Liver (tissue), 9 donors: ENCODE measurements around the gene PKP1. TPM values are rescaled to one million over a fixed set of nuclear protein-coding genes. Genes with fewer than 3 reads are reported as not detected.

Experiments used
- DNase-seq: peaks from one replicate; pipeline ENCODE4 v3.0.0-alpha.2; 2017; ENCODE audit warnings: low spot score
- H3K27ac ChIP-seq, 2 donors: one replicate each; pipeline ENCODE4 v1.7.0; 2013; ENCODE audit warnings: inconsistent platforms in 2 of 2, low read length in 2 of 2, control low read depth in 1 of 2, low read depth in 1 of 2, mild to moderate bottlenecking in 1 of 2
- H3K27me3 ChIP-seq, 4 donors: one replicate each; pipeline versions ENCODE4 v1.6.1 to v1.7.0; 2013; ENCODE audit warnings: low read length in 3 of 4, inconsistent platforms in 1 of 4, mild to moderate bottlenecking in 1 of 4, moderate library complexity in 1 of 4; ENCODE audit not compliant: control insufficient read depth in 4 of 4, insufficient read depth in 4 of 4
- H3K36me3 ChIP-seq, 4 donors: one replicate each; pipeline versions ENCODE4 v1.6.1 to v1.7.0; 2013; ENCODE audit warnings: low read length in 3 of 4, mild to moderate bottlenecking in 3 of 4, low read depth in 1 of 4, moderate library complexity in 1 of 4; ENCODE audit not compliant: control insufficient read depth in 4 of 4, insufficient read depth in 3 of 4
- H3K4me1 ChIP-seq, 4 donors: one replicate each; pipeline versions ENCODE4 v1.6.1 to v1.7.0; 2013; ENCODE audit warnings: low read length in 3 of 4, mild to moderate bottlenecking in 3 of 4, moderate library complexity in 1 of 4; ENCODE audit not compliant: control insufficient read depth in 4 of 4, insufficient read depth in 4 of 4
- H3K4me3 ChIP-seq, 3 donors: one replicate each; pipeline versions ENCODE4 v1.6.1 to v1.7.0; 2013; ENCODE audit warnings: low read length in 3 of 3, control low read depth in 1 of 3, low read depth in 1 of 3, mild to moderate bottlenecking in 1 of 3
- H3K9ac ChIP-seq, 2 donors: one replicate each; pipeline ENCODE4 v1.7.0; 2013; ENCODE audit warnings: low read length in 2 of 2, mild to moderate bottlenecking in 2 of 2, moderate library complexity in 2 of 2, control low read depth in 1 of 2, low read depth in 1 of 2
- H3K9me3 ChIP-seq, 4 donors: one replicate each; pipeline versions ENCODE4 v1.6.1 to v1.7.0; 2013; ENCODE audit warnings: low read length in 3 of 4; ENCODE audit not compliant: control insufficient read depth in 4 of 4
- ATF3 ChIP-seq: IDR thresholded peaks from 2 replicates; pipeline ENCODE4 v1.6.1; 2016; ENCODE audit warnings: antibody characterized with exemption
- CTCF ChIP-seq: fragments of 150-350 bp; IDR thresholded peaks from 2 replicates; pipeline ENCODE4 v1.5.1; 2017; ENCODE audit warnings: improper control_type of control experiment, low read depth, low read length; ENCODE audit not compliant: missing input control
- FOXA1 ChIP-seq: IDR thresholded peaks from 2 replicates; pipeline ENCODE4 v1.6.1; 2016; ENCODE audit warnings: antibody characterized with exemption
- FOXA2 ChIP-seq: IDR thresholded peaks from 2 replicates; pipeline ENCODE4 v1.6.1; 2016; ENCODE audit warnings: antibody characterized with exemption
- GABPA ChIP-seq, 2 donors: IDR thresholded peaks in 1 of 2; conservative IDR thresholded peaks in 1 of 2; 2 replicates each; pipeline ENCODE4 v1.6.1; 2016; ENCODE audit warnings: antibody characterized with exemption in 2 of 2, mild to moderate bottlenecking in 1 of 2, moderate library complexity in 1 of 2
- HNF4A ChIP-seq, 2 donors: conservative IDR thresholded peaks; 2 replicates each; pipeline ENCODE4 v1.6.1; 2016; ENCODE audit warnings: antibody characterized with exemption in 2 of 2, mild to moderate bottlenecking in 2 of 2
- JUND ChIP-seq, 2 donors: IDR thresholded peaks; 2 replicates each; pipeline ENCODE4 v1.6.1; 2016; ENCODE audit warnings: antibody characterized with exemption in 2 of 2
- NR2F2 ChIP-seq: IDR thresholded peaks from 2 replicates; pipeline ENCODE4 v1.6.1; 2016; ENCODE audit warnings: antibody characterized with exemption
- REST ChIP-seq: IDR thresholded peaks from 2 replicates; pipeline ENCODE4 v1.6.1; 2016; ENCODE audit warnings: antibody characterized with exemption, mild to moderate bottlenecking
- RXRA ChIP-seq, 2 donors: IDR thresholded peaks; 2 replicates each; pipeline ENCODE4 v1.6.1; 2017 to 2018; ENCODE audit warnings: antibody characterized with exemption in 2 of 2, mild to moderate bottlenecking in 1 of 2
- TAF1 ChIP-seq: conservative IDR thresholded peaks from 2 replicates; pipeline ENCODE4 v1.6.1; 2016; ENCODE audit warnings: antibody characterized with exemption, mild to moderate bottlenecking
- YY1 ChIP-seq: IDR thresholded peaks from 2 replicates; pipeline ENCODE4 v1.6.1; 2016; ENCODE audit warnings: antibody characterized with exemption, mild to moderate bottlenecking
- ZBTB33 ChIP-seq: IDR thresholded peaks from 2 replicates; pipeline ENCODE4 v1.6.1; 2016; ENCODE audit warnings: antibody characterized with exemption
- WGBS: extraction: QIAGEN DNeasy Blood & Tissue Kit; methylation state at CpG from one replicate; pipeline ENCODE4 v1.1.7; 2013; 5-methylcytosine and 5-hydroxymethylcytosine counted together
- polyA plus RNA-seq, 2 donors: library from polyadenylated mRNA; stranded (reverse) in 1 of 2; unstranded in 1 of 2; fragments of 200-250 nt in 1 of 2; fragments of >200 nt in 1 of 2; fragmentation: Nextera tagmentation in 1 of 2; extraction: Ambion mirVana in 1 of 2; gene quantifications; one replicate each; pipeline versions ENCODE4 v1.2.1 to v1.2.3, GENCODE V29; 2013 to 2015
- total RNA-seq, 2 donors: library from RNA; depleted of rRNA; stranded (reverse); fragments of >200 nt; gene quantifications; one replicate each; pipeline ENCODE4 v1.2.3, GENCODE V29; 2014
- donor health status: healthy.
- donor health status: healthy.
- donor health status: healthy.
- donor health status: healthy.
- donor health status: healthy.

Gene PKP1
- total and polyA plus RNA-seq, 4 donors = 0.01 TPM; not detected in 3

- TF ChIP-seq CTCF = no peak
- TF ChIP-seq GABPA (IDR thresholded peaks at IDR 0.05 in 1 of 2, conservative IDR thresholded peaks at IDR 0.05 in 1 of 2) = no peak
- no peak for TF ChIP-seq JUND (IDR thresholded peaks at IDR 0.05)
- TF ChIP-seq TAF1 = no peak
- no peak for TF ChIP-seq FOXA1
- no peak for TF ChIP-seq ZBTB33
Observed at GRCh38 chr1:201241736-201242135, 41.6 kb upstream of the PKP1 start (continued).

- no peak for DNase-seq
- no peaks in the 10 kb centered on the region for H3K9me3 ChIP-seq
- no peak overlapping the region for H3K4me3 ChIP-seq
- H3K9ac ChIP-seq = no peak overlapping the region
- 15% methylated on average over 1 of the region's 1 CpG for WGBS
- H3K36me3 ChIP-seq = no peaks in the 10 kb centered on the region
- no peak overlapping the region for H3K27ac ChIP-seq
- TF ChIP-seq GABPA (IDR thresholded peaks at IDR 0.05 in 1 of 2, conservative IDR thresholded peaks at IDR 0.05 in 1 of 2) (no peak), FOXA2 (no peak), RXRA (IDR thresholded peaks at IDR 0.05) (no peak), YY1 (no peak), REST (no peak), HNF4A (conservative IDR thresholded peaks at IDR 0.05) (no peak), NR2F2 (no peak), JUND (IDR thresholded peaks at IDR 0.05) (no peak)
- no peaks in the 10 kb centered on the region for H3K4me1 ChIP-seq
- peaks cover 0 to 7% (median 2%) of the 10 kb centered on the region in 4 donors for H3K27me3 ChIP-seq
Observed at GRCh38 chr1:201245082-201245481, 38.2 kb upstream of the PKP1 start.

- no peak overlapping the region for H3K9ac ChIP-seq
- H3K4me1 ChIP-seq = no peaks in the 10 kb centered on the region
- no peak overlapping the region for H3K4me3 ChIP-seq
- H3K9me3 ChIP-seq = no peaks in the 10 kb centered on the region
- WGBS = 93% methylated on average over 14 of the region's 14 CpGs
- no peak overlapping the region for H3K27ac ChIP-seq
- DNase-seq = no peak
- peaks cover 0 to 2% (median 0%) of the 10 kb centered on the region in 4 donors for H3K27me3 ChIP-seq
- H3K36me3 ChIP-seq = no peaks in the 10 kb centered on the region
- TF ChIP-seq CTCF (no peak), HNF4A (conservative IDR thresholded peaks at IDR 0.05) (no peak), ZBTB33 (no peak), ATF3 (no peak), YY1 (no peak), GABPA (IDR thresholded peaks at IDR 0.05 in 1 of 2, conservative IDR thresholded peaks at IDR 0.05 in 1 of 2) (no peak)
Observed at GRCh38 chr1:201248721-201249559, 34.4 kb upstream of the PKP1 start.
